C4-2B (cell line): ENCODE results near the gene TGFBI.

ENCODE experiments used
- CTCF ChIP-seq: fragments of 450-650 bp; conservative IDR thresholded peaks from 2 replicates; pipeline ENCODE4 v1.5.1; 2017; ENCODE audit warnings: mild to moderate bottlenecking
- ZFX ChIP-seq: fragments of 450-650 bp; IDR thresholded peaks from 2 replicates; pipeline ENCODE4 v1.6.1; 2017

- TF ChIP-seq ZFX = no peak
- TF ChIP-seq CTCF = no peak
These were observed 15.3 kb downstream of the TGFBI start for GRCh38 chr5:136043968-136044610.
